Measurements from ENCODE around the gene PARD6G. TPM values are rescaled to one million over a fixed set of nuclear protein-coding genes. Genes with fewer than 3 reads are reported as not detected.

PARD6G gene
- total RNA-seq, 1 experiment from 2014 or later = not detected

- Histone ChIP-seq H3K4me2 (ENCODE audit: low read depth, low read length, poor library complexity, severe bottlenecking) (no peak overlapping the region), H3K36me3 (ENCODE audit: insufficient read depth, low read length) (no peaks in the 10 kb centered on the region), H3K27ac (ENCODE audit: low read length) (no peak overlapping the region), H4K20me1 (ENCODE audit: insufficient read depth, low read depth, low read length) (peaks cover 5% of the 10 kb centered on the region; the same call in 1 of the 2 replicates), H3K79me2 (ENCODE audit: low read length) (peaks cover 28% of the 10 kb centered on the region), H3K4me1 (ENCODE audit: low read length) (peaks cover 16% of the 10 kb centered on the region), H3K9me2 (replicated peaks; ENCODE audit: insufficient read depth, low read length) (no peaks in the 10 kb centered on the region), H2AFZ (ENCODE audit: low read length) (no peak overlapping the region), H3K27me3 (ENCODE audit: low read length) (no peaks in the 10 kb centered on the region), H3K9me3 (ENCODE audit: low read length) (0 out of 2 replicates have a peak, but pooled peaks cover 3% of the 10 kb centered on the region), H3K9ac (ENCODE audit: low read length) (no peak overlapping the region), H3K4me3 (ENCODE audit: low read length) (no peak overlapping the region)
- DNase-seq = no peak
Measured at GRCh38 chr18:80107426-80107825, 139.9 kb downstream of the PARD6G start.

Other genes starting within 250 kb of the PARD6G start
- gene RBFA, start 213.1 kb downstream of the PARD6G start, total RNA-seq (2014; rRNA removed; shearing (Covaris generic); ENCODE audit: low replicate concordance) = 68.8 and 76.4 TPM in 2 replicates
- 11.5 and 15.5 TPM in 2 replicates for gene ADNP2, start 138.3 kb downstream of the PARD6G start, total RNA-seq (2014; rRNA removed; shearing (Covaris generic); ENCODE audit: low replicate concordance)